ENCODE results near the gene ATXN1.
A peak's percentile ranks its signal among the peaks of the same experiment; 100 is the strongest.

Gene ATXN1

DNA sequence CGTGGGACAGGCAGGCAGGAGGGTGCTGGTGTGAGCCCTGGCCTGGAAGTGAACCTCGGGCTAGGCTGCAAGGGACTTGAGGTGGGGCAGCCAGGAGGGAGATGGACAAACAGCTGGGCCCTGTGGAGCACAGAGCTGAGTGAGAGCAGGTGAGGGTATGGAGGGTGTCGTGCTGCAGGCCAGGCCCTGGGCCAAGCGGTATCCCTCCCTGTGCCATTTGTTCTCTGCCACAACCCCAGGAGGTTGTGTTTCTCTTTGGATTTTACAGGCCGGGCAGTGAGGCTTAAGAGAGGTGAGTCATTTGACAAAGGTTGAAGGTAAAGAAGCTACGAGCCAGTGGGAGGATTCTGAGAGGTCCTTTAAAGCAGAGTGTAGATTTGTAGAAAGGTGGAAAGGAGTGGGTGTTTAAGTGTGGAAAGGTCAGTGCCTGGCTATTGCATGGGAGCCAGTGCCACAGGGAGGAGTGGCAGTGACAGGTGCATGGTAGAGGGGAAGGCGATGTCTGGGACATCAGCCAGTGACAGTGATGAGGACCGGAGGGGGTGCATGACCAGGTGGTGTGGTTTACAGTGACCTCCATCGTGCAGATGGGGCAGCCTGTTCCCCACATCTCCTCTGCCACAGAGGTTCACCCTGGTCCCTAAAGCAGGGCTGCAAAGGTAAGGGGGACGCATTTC, 483.1 kb downstream of the ATXN1 start:
- no peak for DNase-seq (ENCODE audit: extremely low spot score)
- POLR2A ChIA-PET = no interaction called here
- CTCF ChIA-PET = interaction anchor here (0.5 to 2.8 kb wide), 9 partner anchors 8 to 769 kb away, joined by 3 to 21 read pairs (median 3); no protein-coding TSS in a partner anchor
- TF ChIP-seq FOXA1 (IDR thresholded peaks at IDR 0.05) (no peak), HDGF (IDR thresholded peaks at IDR 0.05; ENCODE audit: borderline replicate concordance) (no peak), SP1 (IDR thresholded peaks at IDR 0.05) (no peak), BHLHE40 (IDR thresholded peaks at IDR 0.05; ENCODE audit: borderline replicate concordance) (no peak), SUZ12 (IDR thresholded peaks at IDR 0.05) (no peak), NFRKB (IDR thresholded peaks at IDR 0.05) (no peak), TARDBP (IDR thresholded peaks at IDR 0.05) (no peak), L3MBTL2 (conservative IDR thresholded peaks at IDR 0.05) (no peak), ELF4 (IDR thresholded peaks at IDR 0.05) (no peak), FOXM1 (IDR thresholded peaks at IDR 0.05; ENCODE audit: borderline replicate concordance) (no peak)
- TF ChIP-seq, protein P1, sequence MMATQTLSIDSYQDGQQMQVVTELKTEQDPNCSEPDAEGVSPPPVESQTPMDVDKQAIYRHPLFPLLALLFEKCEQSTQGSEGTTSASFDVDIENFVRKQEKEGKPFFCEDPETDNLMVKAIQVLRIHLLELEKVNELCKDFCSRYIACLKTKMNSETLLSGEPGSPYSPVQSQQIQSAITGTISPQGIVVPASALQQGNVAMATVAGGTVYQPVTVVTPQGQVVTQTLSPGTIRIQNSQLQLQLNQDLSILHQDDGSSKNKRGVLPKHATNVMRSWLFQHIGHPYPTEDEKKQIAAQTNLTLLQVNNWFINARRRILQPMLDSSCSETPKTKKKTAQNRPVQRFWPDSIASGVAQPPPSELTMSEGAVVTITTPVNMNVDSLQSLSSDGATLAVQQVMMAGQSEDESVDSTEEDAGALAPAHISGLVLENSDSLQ (IDR thresholded peaks at IDR 0.05) = no peak

GRCh38 chr6:16277101-16277981, 483.9 kb downstream of the ATXN1 start:
- POLR2A ChIA-PET = no interaction called here
- CTCF ChIA-PET = interaction anchor here (0.5 to 2.8 kb wide), 10 partner anchors 9 to 770 kb away, joined by 3 to 21 read pairs (median 3); no protein-coding TSS in a partner anchor
- peak; percentile 82 for DNase-seq (ENCODE audit: extremely low spot score)
- TF ChIP-seq, protein P1 (IDR thresholded peaks at IDR 0.05) = peak; percentile 91
- no peak for TF ChIP-seq LEF1 (IDR thresholded peaks at IDR 0.05; ENCODE audit: borderline replicate concordance)

DNA sequence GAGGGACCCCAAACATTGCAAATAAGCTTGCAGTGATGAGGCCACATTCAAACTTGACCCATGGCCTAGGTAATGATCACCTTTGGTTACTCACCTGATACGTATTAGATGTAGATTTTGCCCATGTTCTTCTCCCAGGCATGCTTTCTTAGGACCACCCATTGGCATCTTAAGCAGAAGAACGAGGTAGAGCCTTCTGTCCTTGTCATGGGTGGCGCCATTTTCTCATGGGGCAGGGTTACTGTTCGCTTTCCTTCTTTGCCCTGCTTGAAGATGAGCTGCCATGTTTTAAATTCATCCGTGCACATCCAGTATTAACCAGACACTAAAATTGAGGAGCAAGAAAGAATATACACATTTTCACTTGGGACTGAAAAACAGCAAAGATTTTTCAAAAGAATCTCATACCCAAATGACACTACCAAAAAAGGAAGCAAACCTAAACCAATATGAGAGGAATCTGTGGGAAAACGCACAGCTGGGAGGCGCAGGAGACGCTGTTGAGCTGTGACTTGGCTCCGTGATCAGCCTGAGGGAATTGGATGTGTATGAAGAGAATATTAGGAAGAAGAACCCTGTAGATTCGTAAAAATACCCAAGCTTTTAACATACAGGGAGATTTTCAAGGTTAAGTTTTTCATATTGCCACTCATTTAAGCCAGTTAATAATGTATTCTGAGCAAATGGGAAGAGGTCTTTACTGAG, 486.2 kb downstream of the ATXN1 start:
- ChIA-PET POLR2A (no interaction called here), CTCF (interaction anchor here (2.2 kb wide), 1 partner anchor 11 kb away, joined by 7 read pairs; no protein-coding TSS in a partner anchor)
- no peak for DNase-seq (ENCODE audit: extremely low spot score)
- TF ChIP-seq CTBP1 (IDR thresholded peaks at IDR 0.05; ENCODE audit: borderline replicate concordance) (no peak), ARNT (IDR thresholded peaks at IDR 0.05) (no peak), ZNF384 (IDR thresholded peaks at IDR 0.05) (no peak), BHLHE40 (IDR thresholded peaks at IDR 0.05; ENCODE audit: borderline replicate concordance) (no peak), FOXM1 (IDR thresholded peaks at IDR 0.05; ENCODE audit: borderline replicate concordance) (no peak), ELF4 (IDR thresholded peaks at IDR 0.05) (no peak)

GRCh38 chr6:16274483-16274882, 486.8 kb downstream of the ATXN1 start:
- no peak for DNase-seq (ENCODE audit: extremely low spot score)
- TF ChIP-seq CTBP1 (IDR thresholded peaks at IDR 0.05; ENCODE audit: borderline replicate concordance) = no peak
- TF ChIP-seq FOXA1 (IDR thresholded peaks at IDR 0.05) = no peak
- no peak for TF ChIP-seq LEF1 (IDR thresholded peaks at IDR 0.05; ENCODE audit: borderline replicate concordance)
- no peak for TF ChIP-seq HDGF (IDR thresholded peaks at IDR 0.05; ENCODE audit: borderline replicate concordance)
- TF ChIP-seq SUZ12 (IDR thresholded peaks at IDR 0.05) = no peak
- TF ChIP-seq ARNT (IDR thresholded peaks at IDR 0.05) = no peak
- TF ChIP-seq, protein P1 (IDR thresholded peaks at IDR 0.05) = no peak
- no peak for TF ChIP-seq NFRKB (IDR thresholded peaks at IDR 0.05)
- TF ChIP-seq L3MBTL2 (conservative IDR thresholded peaks at IDR 0.05) = no peak
- no peak for TF ChIP-seq SP1 (IDR thresholded peaks at IDR 0.05)
- no peak for TF ChIP-seq ZNF384 (IDR thresholded peaks at IDR 0.05)
- TF ChIP-seq TARDBP (IDR thresholded peaks at IDR 0.05) = no peak
- ChIA-PET CTCF (interaction anchor here (2.2 kb wide), 1 partner anchor 11 kb away, joined by 7 read pairs; no protein-coding TSS in a partner anchor), POLR2A (no interaction called here)

DNA sequence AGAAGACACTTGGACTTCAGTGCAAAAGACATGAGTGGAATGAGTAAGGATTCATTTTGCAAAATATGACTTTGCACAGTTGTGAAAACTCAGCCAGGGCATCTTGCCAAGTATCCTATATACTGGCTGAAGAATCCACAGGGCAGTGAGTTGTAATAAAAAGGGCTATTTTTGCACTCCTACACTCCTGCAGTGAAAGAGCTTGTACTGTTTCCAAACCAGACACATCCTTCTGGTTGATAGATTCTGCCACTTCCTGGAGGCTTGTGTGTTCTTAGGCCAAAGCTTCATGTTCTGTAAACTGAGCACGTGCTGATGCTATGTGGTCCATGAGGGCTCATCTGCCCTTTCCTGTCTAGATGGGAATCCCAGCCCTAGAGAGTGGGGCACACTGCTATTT, 488.0 kb downstream of the ATXN1 start:
- TF ChIP-seq L3MBTL2 (conservative IDR thresholded peaks at IDR 0.05) (no peak), ARNT (IDR thresholded peaks at IDR 0.05) (no peak), BHLHE40 (IDR thresholded peaks at IDR 0.05; ENCODE audit: borderline replicate concordance) (no peak), ELF4 (IDR thresholded peaks at IDR 0.05) (no peak), SP1 (IDR thresholded peaks at IDR 0.05) (no peak), LEF1 (IDR thresholded peaks at IDR 0.05; ENCODE audit: borderline replicate concordance) (no peak), TARDBP (IDR thresholded peaks at IDR 0.05) (no peak), SUZ12 (IDR thresholded peaks at IDR 0.05) (no peak), FOXA1 (IDR thresholded peaks at IDR 0.05) (no peak), ZNF384 (IDR thresholded peaks at IDR 0.05) (no peak), FOXM1 (IDR thresholded peaks at IDR 0.05; ENCODE audit: borderline replicate concordance) (no peak), FOXK2 (IDR thresholded peaks at IDR 0.05) (no peak), NFRKB (IDR thresholded peaks at IDR 0.05) (no peak), CTBP1 (IDR thresholded peaks at IDR 0.05; ENCODE audit: borderline replicate concordance) (no peak), HDGF (IDR thresholded peaks at IDR 0.05; ENCODE audit: borderline replicate concordance) (no peak)
- TF ChIP-seq, protein P1 (IDR thresholded peaks at IDR 0.05) = no peak
- ChIA-PET CTCF (interaction anchor here (1.0 to 2.2 kb wide), 2 partner anchors 13 to 29 kb away, joined by 4 to 7 read pairs; no protein-coding TSS in a partner anchor), POLR2A (no interaction called here)
- DNase-seq (ENCODE audit: extremely low spot score) = no peak

Measured in HEK293T (cell line).